ENCODE measurements around the gene CNTRL. TPM values are rescaled to one million over a fixed set of nuclear protein-coding genes. Genes with fewer than 3 reads are reported as not detected.

The CNTRL gene
- polyA plus RNA-seq, 3 donors: 29.2 to 37.0 (median 35.7) TPM

Other genes starting within 250 kb of the CNTRL start
- gene PSMD5, start 232.0 kb upstream of the CNTRL start, polyA plus RNA-seq (ENCODE audit: insufficient read length in 3 of 3): 10 to 100 TPM; 27.3 to 37.6 (median 36.0) TPM
- gene PHF19, start 197.8 kb upstream of the CNTRL start, polyA plus RNA-seq (ENCODE audit: insufficient read length in 3 of 3): 10 to 100 TPM; 26.0 to 39.7 (median 34.7) TPM
- 1 to 10 TPM; 4.9 to 6.6 (median 6.4) TPM for gene TRAF1, start 148.2 kb upstream of the CNTRL start, polyA plus RNA-seq (ENCODE audit: insufficient read length in 3 of 3)
- gene C5, start 24.7 kb upstream of the CNTRL start, polyA plus RNA-seq (ENCODE audit: insufficient read length in 3 of 3): 10 to 100 TPM; 11.7 to 17.3 (median 16.1) TPM
- gene RAB14, start 126.9 kb downstream of the CNTRL start, polyA plus RNA-seq (ENCODE audit: insufficient read length in 3 of 3): 10 to 100 TPM; 94.3 to 95.6 (median 95.3) TPM
- 100 to 1,000 TPM; 147 to 225 (median 173) TPM for gene GSN, start 193.2 kb downstream of the CNTRL start, polyA plus RNA-seq (ENCODE audit: insufficient read length in 3 of 3)